ENCODE data around the gene TMPRSS7.

The TMPRSS7 gene

GRCh38 chr3:112074616-112075497 is 40.3 kb downstream of the TMPRSS7 start:
- Histone ChIP-seq H4K20me1 (no peaks in the 10 kb centered on the region), H3K9me3 (replicated peaks in 1 of 11) (peaks cover 0 to 10% (median 0%) of the 10 kb centered on the region in 11 experiments; a peak in 4 of 22 replicates), H3K27ac (no peak overlapping the region), H3K4me3 (no peak overlapping the region), H3K27me3 (no peaks in the 10 kb centered on the region), H3K4me1 (no peaks in the 10 kb centered on the region), H3K9ac (no peak overlapping the region), H3K36me3 (no peaks in the 10 kb centered on the region), H3K4me2 (no peak overlapping the region)
- TF ChIP-seq Cebpa-rat (IDR thresholded peaks at IDR 0.05) = no peak

GRCh38 chr3:112078125-112079083 is 43.9 kb downstream of the TMPRSS7 start:
- Histone ChIP-seq H3K4me1 (no peaks in the 10 kb centered on the region), H3K9ac (no peak overlapping the region), H3K27ac (no peak overlapping the region), H3K36me3 (no peaks in the 10 kb centered on the region), H4K20me1 (no peaks in the 10 kb centered on the region), H3K9me3 (replicated peaks in 1 of 11) (no peaks in the 10 kb centered on the region), H3K4me3 (no peak overlapping the region), H3K27me3 (0 out of 22 replicates have a peak, but pooled peaks cover 0 to 4% (median 0%) of the 10 kb centered on the region in 11 experiments), H3K4me2 (no peak overlapping the region)
- no peak for TF ChIP-seq Cebpa-rat (IDR thresholded peaks at IDR 0.05)

- Histone ChIP-seq H3K4me2 (no peak overlapping the region), H3K36me3 (no peaks in the 10 kb centered on the region), H3K4me3 (no peak overlapping the region), H3K27me3 (peaks cover 36 to 48% (median 38%) of the 10 kb centered on the region in 11 experiments), H3K27ac (no peak overlapping the region), H3K9ac (no peak overlapping the region), H3K4me1 (peaks cover 0 to 8% (median 0%) of the 10 kb centered on the region in 10 experiments; a peak in 1 of 20 replicates), H3K9me3 (replicated peaks in 1 of 11) (peaks cover 0 to 19% (median 11%) of the 10 kb centered on the region in 11 experiments; a peak in 13 of 22 replicates), H4K20me1 (no peaks in the 10 kb centered on the region)
- no peak for TF ChIP-seq Cebpa-rat (IDR thresholded peaks at IDR 0.05)
These were observed 48.7 kb downstream of the TMPRSS7 start for GRCh38 chr3:112083239-112083638.

GRCh38 chr3:112084980-112085705 is 50.6 kb downstream of the TMPRSS7 start:
- Histone ChIP-seq H3K9me3 (replicated peaks in 1 of 11) (peaks cover 0 to 19% (median 11%) of the 10 kb centered on the region in 11 experiments; a peak in 13 of 22 replicates), H3K27ac (no peak overlapping the region), H3K36me3 (no peaks in the 10 kb centered on the region), H3K4me1 (peaks cover 1 to 11% (median 3%) of the 10 kb centered on the region in 10 experiments; a peak in 19 of 20 replicates), H3K4me2 (no peak overlapping the region), H3K4me3 (no peak overlapping the region), H4K20me1 (0 out of 22 replicates have a peak, but pooled peaks cover 0 to 3% (median 0%) of the 10 kb centered on the region in 11 experiments), H3K9ac (no peak overlapping the region), H3K27me3 (peaks cover 40 to 67% (median 52%) of the 10 kb centered on the region in 11 experiments)
- TF ChIP-seq Cebpa-rat (IDR thresholded peaks at IDR 0.05) = no peak

GRCh38 chr3:112085735-112086075 is 51.2 kb downstream of the TMPRSS7 start:
- peak overlapping the region in 9 of 10 experiments; percentile 43 to 60 (median 53); a peak in 15 of 20 replicates for H3K4me3 ChIP-seq

GRCh38 chr3:112086076-112086854 is 51.7 kb downstream of the TMPRSS7 start, which contains the start of gene C3orf52:
Gene C3orf52 (plus strand): TSS chr3:112086389. CDS start chr3:112086408, 19 bp downstream.
- Histone ChIP-seq H3K9me3 (replicated peaks in 1 of 11) (peaks cover 0 to 19% (median 11%) of the 10 kb centered on the region in 11 experiments; a peak in 13 of 22 replicates), H3K27me3 (peaks cover 40 to 68% (median 52%) of the 10 kb centered on the region in 11 experiments), H3K27ac (no peak within 1 kb of the TSS), H3K4me1 (peaks cover 13 to 22% (median 14%) of the 10 kb centered on the region in 10 experiments), H3K36me3 (no peaks in the 10 kb centered on the region), H3K4me2 (peak within 1 kb of the TSS; percentile 67 to 86 (median 76)), H4K20me1 (0 out of 22 replicates have a peak, but pooled peaks cover 0 to 10% (median 0%) of the 10 kb centered on the region in 11 experiments), H3K4me3 (peak within 1 kb of the TSS; percentile 43 to 60 (median 53)), H3K9ac (peak within 1 kb of the TSS in 5 of 11 experiments; percentile 4 to 44 (median 31); a peak in 4 of 22 replicates)
- no peak for TF ChIP-seq Cebpa-rat (IDR thresholded peaks at IDR 0.05)

More at GRCh38 chr3:112085735-112086075, 51.2 kb downstream of the TMPRSS7 start:
- no peak for TF ChIP-seq Cebpa-rat (IDR thresholded peaks at IDR 0.05)
- peak overlapping the region; percentile 67 to 86 (median 76); a peak in 21 of 22 replicates for H3K4me2 ChIP-seq
- no peak overlapping the region for H3K9ac ChIP-seq
- H3K4me1 ChIP-seq = peaks cover 7 to 16% (median 9%) of the 10 kb centered on the region in 10 experiments
- H4K20me1 ChIP-seq = 0 out of 22 replicates have a peak, but pooled peaks cover 0 to 9% (median 0%) of the 10 kb centered on the region in 11 experiments
- H3K36me3 ChIP-seq = no peaks in the 10 kb centered on the region
- H3K9me3 ChIP-seq (replicated peaks in 1 of 11) = peaks cover 0 to 19% (median 11%) of the 10 kb centered on the region in 11 experiments; a peak in 13 of 22 replicates
- H3K27ac ChIP-seq = no peak overlapping the region
- peaks cover 40 to 68% (median 52%) of the 10 kb centered on the region in 11 experiments for H3K27me3 ChIP-seq

GRCh38 chr3:112086875-112087524 is 52.5 kb downstream of the TMPRSS7 start:
- peak overlapping the region; percentile 43 to 60 (median 53); a peak in 16 of 20 replicates for H3K4me3 ChIP-seq
- H3K27ac ChIP-seq = no peak overlapping the region
- H3K9me3 ChIP-seq (replicated peaks in 1 of 11) = peaks cover 0 to 19% (median 11%) of the 10 kb centered on the region in 11 experiments; a peak in 13 of 22 replicates
- H4K20me1 ChIP-seq = 0 out of 22 replicates have a peak, but pooled peaks cover 0 to 10% (median 0%) of the 10 kb centered on the region in 11 experiments
- H3K9ac ChIP-seq = no peak overlapping the region
- peaks cover 16 to 29% (median 22%) of the 10 kb centered on the region in 10 experiments for H3K4me1 ChIP-seq
- TF ChIP-seq Cebpa-rat (IDR thresholded peaks at IDR 0.05) = no peak
- H3K27me3 ChIP-seq = peaks cover 40 to 68% (median 52%) of the 10 kb centered on the region in 11 experiments
- no peaks in the 10 kb centered on the region for H3K36me3 ChIP-seq
- peak overlapping the region; percentile 67 to 86 (median 76); a peak in 21 of 22 replicates for H3K4me2 ChIP-seq

Data from BLaER1 treated with 17β-estradiol and CSF1 and Interleukin-3, amounts not matched to agents 10 nM and 100 nM (cell line).